Psoas muscle (tissue), 8 donors: Measurements from ENCODE around the gene PEX14. TPM values are rescaled to one million over a fixed set of nuclear protein-coding genes. Genes with fewer than 3 reads are reported as not detected.

Source experiments
- ATAC-seq, 4 donors: fragments of 200-7000 bp; cut with Tn5 transposase; one replicate each; pipeline ENCODE4 v1.9.1; 2020; ENCODE audit warnings: moderate library complexity in 3 of 4, mild to moderate bottlenecking in 2 of 4
- DNase-seq, 2 donors: peaks; one replicate each; pipeline ENCODE4 v3.0.0-alpha.2; 2020
- H3K27ac ChIP-seq: fragments of 200-600 bp; one replicate; pipeline ENCODE4 v1.8.0; 2022
- H3K27me3 ChIP-seq, 3 donors: fragments of 200-600 bp in 1 of 3; one replicate each; pipeline versions ENCODE4 v1.6.1 to v1.8.0; 2013 to 2022; ENCODE audit warnings: low read length in 2 of 3, mild to moderate bottlenecking in 2 of 3, moderate library complexity in 1 of 3; ENCODE audit not compliant: insufficient read depth in 3 of 3
- H3K36me3 ChIP-seq, 2 donors: fragments of 200-600 bp in 1 of 2; one replicate each; pipeline versions ENCODE4 v1.6.1 to v1.8.0; 2013 to 2022; ENCODE audit warnings: low read depth in 1 of 2, mild to moderate bottlenecking in 1 of 2, moderate library complexity in 1 of 2; ENCODE audit not compliant: insufficient read depth in 1 of 2
- H3K4me1 ChIP-seq: fragments of 200-600 bp; one replicate; pipeline ENCODE4 v1.8.0; 2022
- H3K4me3 ChIP-seq: fragments of 200-600 bp; one replicate; pipeline ENCODE4 v1.8.0; 2022; ENCODE audit warnings: mild to moderate bottlenecking
- H3K9me3 ChIP-seq: fragments of 200-600 bp; one replicate; pipeline ENCODE4 v1.8.0; 2022
- CTCF ChIP-seq: fragments of 200-600 bp; IDR thresholded peaks from one replicate; pipeline ENCODE4 v1.8.0; 2022; ENCODE audit warnings: antibody characterized with exemption
- WGBS, 3 donors: extraction: QIAGEN DNeasy Blood & Tissue Kit; methylation state at CpG; one replicate each; pipeline versions ENCODE4 v1.1.6 to v1.1.7; 2013; 5-methylcytosine and 5-hydroxymethylcytosine counted together
- intact Hi-C, 2 donors: fragments of 100-400 bp; cut with DNase I; formaldehyde crosslinking; loops; one replicate each; pipeline versions ENCODE4 v1.11.0 to v1.14.2; 2022
- polyA plus RNA-seq, 3 donors: library from polyadenylated mRNA; stranded (reverse); fragments of 200-250 nt; gene quantifications; one replicate each; pipeline ENCODE4 v1.2.3, GENCODE V29; 2013
- total RNA-seq, 4 donors: library from RNA; stranded (reverse); fragmentation: NEBNext Ultra II Directional in 2 of 4; extraction: Animal tissue kit (Norgen Biotek cat#: 25700) in 2 of 4; gene quantifications; one replicate each; pipeline versions ENCODE4 v1.2.1 to v1.2.4, GENCODE V29; 2021 to 2023
- donor health status: healthy with polysubstance abuse.
- donor health status: DM: no; HTN: no; CAD: no; lungs with moderate emphysema.
- donor health status: Bipolar disorder and iron deficiency.
- donor health status: healthy.
- donor health status: DM: yes; HTN: yes; CAD: no.
- donor health status: DM: no; HTN: no; CAD: no.
- donor health status: DM: no; HTN: no; CAD: no.
- donor health status: DM: yes; HTN: yes; CAD: no.

Gene PEX14
- total and polyA plus RNA-seq, 7 donors = 13.7 to 23.5 (median 20.7) TPM

DNA sequence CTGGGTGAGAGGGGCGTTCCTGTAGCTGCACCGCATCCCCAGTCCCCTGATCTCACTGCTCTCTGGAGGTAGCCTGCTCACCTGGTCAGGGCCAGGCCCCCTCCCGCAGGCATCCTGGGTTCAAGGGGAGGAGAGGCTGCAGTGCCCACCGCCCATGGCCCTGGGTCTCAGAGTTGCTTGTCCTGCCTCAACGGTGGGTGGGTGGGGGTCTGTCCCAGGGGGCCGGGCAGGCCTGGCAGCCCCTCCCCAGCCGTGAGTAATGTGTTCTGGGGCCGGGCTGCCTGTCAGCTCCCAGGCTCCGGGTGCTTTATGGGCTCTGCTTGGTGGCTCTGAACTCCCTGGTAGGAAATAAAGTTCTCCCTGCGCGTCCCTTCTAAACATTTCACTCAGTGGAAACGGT lies 194.8 kb downstream of the PEX14 start:
- intact Hi-C loops = loop anchor here in 1 of 2 donors (10.0 kb wide), 1 partner anchor 135 kb away; no protein-coding TSS in a partner anchor
- Histone ChIP-seq H3K27me3 (no peaks in the 10 kb centered on the region), H3K9me3 (no peaks in the 10 kb centered on the region), H3K4me3 (no peak overlapping the region), H3K27ac (peak overlapping the region; percentile 92), H3K4me1 (peaks cover 55% of the 10 kb centered on the region), H3K36me3 (peaks cover 0 to 6% of the 10 kb centered on the region in 2 donors)
- DNase-seq (no peak), ATAC-seq (no peak)
- 68 to 83% (median 76%) methylated on average over 12 of the region's 12 CpGs for WGBS, 3 donors
- TF ChIP-seq CTCF = no peak

GRCh38 chr1:10670190-10670589 lies 195.4 kb downstream of the PEX14 start:
- DNase-seq (no peak), ATAC-seq (no peak)
- H3K27me3 ChIP-seq = no peaks in the 10 kb centered on the region
- 86 to 91% (median 86%) methylated on average over 10 of the region's 10 CpGs for WGBS, 3 donors
- H3K9me3 ChIP-seq = no peaks in the 10 kb centered on the region
- H3K27ac ChIP-seq = peak overlapping the region; percentile 92
- no peak for TF ChIP-seq CTCF
- intact Hi-C loops = no loop called here
- peaks cover 48% of the 10 kb centered on the region for H3K4me1 ChIP-seq
- peaks cover 0 to 1% of the 10 kb centered on the region in 2 donors for H3K36me3 ChIP-seq
- no peak overlapping the region for H3K4me3 ChIP-seq

DNA sequence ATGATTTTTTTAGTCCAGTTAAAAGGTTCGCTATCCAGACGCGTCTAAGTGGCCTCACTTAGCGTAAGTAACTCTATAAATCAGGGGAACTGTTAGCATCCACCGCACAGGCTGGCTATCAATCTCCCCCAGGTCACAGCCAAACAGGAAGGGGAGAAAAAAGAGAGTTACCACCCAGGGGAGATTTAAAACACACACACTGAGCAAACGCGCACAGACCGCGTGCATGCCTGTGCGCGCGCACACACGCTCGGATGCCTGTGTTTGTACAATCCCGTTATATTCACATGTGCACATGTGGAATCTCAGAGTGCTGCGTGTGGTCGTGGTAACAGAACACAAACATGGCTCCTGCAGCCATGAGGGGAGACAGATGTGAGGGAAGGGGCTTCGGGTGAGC lies 196.3 kb downstream of the PEX14 start:
- DNase-seq = no peak
- Histone ChIP-seq H3K9me3 (no peaks in the 10 kb centered on the region), H3K27ac (no peak overlapping the region), H3K36me3 (no peaks in the 10 kb centered on the region), H3K4me1 (peaks cover 39% of the 10 kb centered on the region), H3K27me3 (no peaks in the 10 kb centered on the region), H3K4me3 (no peak overlapping the region)
- TF ChIP-seq CTCF = no peak
- intact Hi-C loops = no loop called here
- WGBS, 3 donors = 72 to 81% (median 79%) methylated on average over 18 of the region's 18 CpGs
- no peak for ATAC-seq

DNA sequence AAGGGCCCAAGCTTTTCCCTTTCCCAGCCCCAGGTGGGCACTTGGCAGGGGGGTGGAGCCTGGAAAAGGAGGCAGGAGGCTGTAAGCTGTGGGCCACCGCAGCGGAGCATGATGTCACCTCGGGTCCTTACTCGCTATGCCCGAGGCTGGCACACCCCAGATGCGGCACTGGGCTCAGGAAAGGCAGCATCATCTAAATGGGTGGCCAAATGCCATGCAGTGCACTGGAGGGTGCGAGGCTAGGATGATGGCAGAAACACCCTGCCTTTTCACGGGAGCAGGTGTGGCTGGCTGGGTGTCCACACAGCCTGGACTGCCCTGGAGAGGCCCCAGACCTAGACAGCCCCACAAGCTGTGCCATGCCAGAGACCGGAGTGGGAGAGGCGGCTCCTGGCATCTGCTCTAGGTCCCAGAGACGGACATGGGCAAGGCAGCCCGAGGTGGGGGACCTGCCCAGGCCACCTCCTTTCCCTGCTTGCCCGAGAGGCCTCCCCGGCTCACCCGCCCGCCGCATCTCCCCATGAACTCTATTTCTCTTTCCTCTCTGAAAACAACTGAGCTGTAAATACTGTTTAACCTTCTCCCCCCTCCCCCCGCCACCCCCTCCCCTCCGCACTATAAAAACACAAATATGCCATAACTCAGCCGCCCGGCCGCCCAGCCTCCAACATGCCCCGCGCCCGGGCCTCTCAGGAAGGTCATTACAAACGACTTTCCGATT lies 197.0 kb downstream of the PEX14 start:
- 73 to 78% (median 76%) methylated on average over 26 to 27 of the region's 27 CpGs for WGBS, 3 donors
- Histone ChIP-seq H3K4me1 (peaks cover 36% of the 10 kb centered on the region), H3K27me3 (no peaks in the 10 kb centered on the region), H3K9me3 (no peaks in the 10 kb centered on the region), H3K4me3 (no peak overlapping the region), H3K27ac (no peak overlapping the region), H3K36me3 (no peaks in the 10 kb centered on the region)
- TF ChIP-seq CTCF = no peak
- DNase-seq = no peak
- intact Hi-C loops = no loop called here
- no peak for ATAC-seq
